ENCODE data around the gene BTRC.

Gene BTRC

GRCh38 chr10:101595591-101596433 is 241.8 kb downstream of the BTRC start:
- DNase-seq (ENCODE audit: low read depth in 2 of 2), result peak in 1 of 2 donors; percentile 18
- TF ChIP-seq CTCF (IDR thresholded peaks at IDR 0.05; ENCODE audit: low read depth, low read length), result no peak
- no peak overlapping the region for H3K4me3 ChIP-seq (replicated peaks in 1 of 2; ENCODE audit: low read depth in 2 of 2, low read length in 2 of 2)

- TF ChIP-seq CTCF (IDR thresholded peaks at IDR 0.05; ENCODE audit: low read depth, low read length), result no peak
- DNase-seq (ENCODE audit: low read depth in 2 of 2), result no peak
- no peak overlapping the region for H3K4me3 ChIP-seq (replicated peaks in 1 of 2; ENCODE audit: low read depth in 2 of 2, low read length in 2 of 2)
Observed at GRCh38 chr10:101597091-101597900, 243.3 kb downstream of the BTRC start.

GRCh38 chr10:101601541-101601940 is 247.6 kb downstream of the BTRC start:
- TF ChIP-seq CTCF (IDR thresholded peaks at IDR 0.05; ENCODE audit: low read depth, low read length), result no peak
- no peak for DNase-seq (ENCODE audit: low read depth in 2 of 2)
- no peak overlapping the region for H3K4me3 ChIP-seq (replicated peaks in 1 of 2; ENCODE audit: low read depth in 2 of 2, low read length in 2 of 2)

- DNase-seq (ENCODE audit: low read depth in 2 of 2), result peak; percentile 76 to 80
- peak; percentile 97 for TF ChIP-seq CTCF (IDR thresholded peaks at IDR 0.05; ENCODE audit: low read depth, low read length)
- no peak overlapping the region for H3K4me3 ChIP-seq (replicated peaks in 1 of 2; ENCODE audit: low read depth in 2 of 2, low read length in 2 of 2)
Observed at GRCh38 chr10:101602761-101603398, 248.9 kb downstream of the BTRC start.

Measured in cardiac fibroblast (primary cell).